Cardiac septum (tissue), 1 donor: Measurements from ENCODE around the gene CERT1. TPM values are rescaled to one million over a fixed set of nuclear protein-coding genes. Genes with fewer than 3 reads are reported as not detected.
"Not testable (repeated sequence)": the region's sequence is repeated elsewhere in the genome, so short reads cannot be mapped to it uniquely, and the experiment has no call there.

Experiments
- DNase-seq: peaks from one replicate; pipeline ENCODE4 v3.0.0-alpha.2; 2020; ENCODE audit warnings: low spot score
- intact Hi-C: fragments of 100-400 bp; cut with DNase I; formaldehyde crosslinking; loops from one replicate; pipeline ENCODE4 v1.14.0; 2022
- total RNA-seq: library from RNA; stranded (reverse); fragmentation: NEBNext Ultra II Directional; extraction: Animal tissue kit (Norgen Biotek cat#: 25700); gene quantifications from one replicate; pipeline ENCODE4 v1.2.1, GENCODE V29; 2021
- donor health status: DM: no; HTN: no; CAD: no.

The CERT1 gene
- total RNA-seq, 1 donor from 2014 or later, result 39.5 TPM

GRCh38 chr5:75334413-75334812 lies 177.0 kb downstream of the CERT1 start:
- intact Hi-C loops, result loop anchor here (10.0 kb wide), 1 partner anchor 340 kb away; no protein-coding TSS in a partner anchor
- not testable (repeated sequence) for DNase-seq

GRCh38 chr5:75333759-75334158 lies 177.7 kb downstream of the CERT1 start:
- intact Hi-C loops, result loop anchor here (10.0 kb wide), 1 partner anchor 341 kb away; no protein-coding TSS in a partner anchor
- DNase-seq, result not testable (repeated sequence)

DNA sequence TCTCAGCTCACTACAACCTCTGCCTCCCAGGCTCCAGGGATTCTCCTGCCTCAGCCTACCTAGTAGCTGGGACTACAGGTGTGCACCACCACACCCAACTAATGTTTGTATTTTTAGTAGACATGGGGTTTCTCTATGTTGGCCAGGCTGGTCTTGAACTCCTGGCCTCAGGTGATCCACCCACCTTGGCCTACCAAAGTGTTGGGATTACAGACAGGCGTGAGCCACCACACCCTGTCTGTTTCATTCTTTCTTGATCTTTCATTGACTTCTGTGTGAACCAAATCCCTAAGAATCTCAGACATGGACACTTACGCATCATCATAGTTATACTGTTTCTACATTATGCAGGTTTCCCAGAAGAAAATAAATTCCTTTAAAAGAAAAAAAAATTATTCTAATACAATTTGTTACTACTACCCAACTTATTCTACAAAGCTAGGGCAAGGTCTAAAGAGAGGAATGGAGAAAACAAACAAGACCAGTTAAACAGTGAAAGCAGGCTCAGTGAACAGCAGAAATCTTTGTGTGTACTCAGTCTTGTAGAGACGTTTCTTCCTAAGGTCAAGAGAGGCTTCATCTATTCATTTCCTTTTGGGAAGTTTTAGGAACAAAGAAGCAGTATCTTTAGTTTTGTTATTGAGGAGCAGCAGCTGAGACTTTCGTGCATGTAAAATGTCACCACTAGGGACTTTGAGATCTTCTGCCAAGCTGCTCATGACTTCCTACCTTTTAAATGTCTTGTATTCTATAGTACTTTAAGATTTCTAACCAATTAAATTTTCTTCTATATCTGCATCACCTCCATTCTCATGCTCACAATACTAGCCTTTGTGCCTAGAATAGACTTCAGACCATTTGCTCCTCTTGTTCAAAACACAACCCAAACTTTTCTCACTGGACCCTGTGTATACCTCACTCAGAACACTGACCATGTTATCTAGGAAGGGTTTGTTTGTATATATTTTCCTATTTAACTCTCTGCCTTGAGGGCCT lies 180.0 kb downstream of the CERT1 start:
- intact Hi-C loops, result loop anchor here (10.0 kb wide), 1 partner anchor 343 kb away; no protein-coding TSS in a partner anchor
- no peak for DNase-seq

DNA sequence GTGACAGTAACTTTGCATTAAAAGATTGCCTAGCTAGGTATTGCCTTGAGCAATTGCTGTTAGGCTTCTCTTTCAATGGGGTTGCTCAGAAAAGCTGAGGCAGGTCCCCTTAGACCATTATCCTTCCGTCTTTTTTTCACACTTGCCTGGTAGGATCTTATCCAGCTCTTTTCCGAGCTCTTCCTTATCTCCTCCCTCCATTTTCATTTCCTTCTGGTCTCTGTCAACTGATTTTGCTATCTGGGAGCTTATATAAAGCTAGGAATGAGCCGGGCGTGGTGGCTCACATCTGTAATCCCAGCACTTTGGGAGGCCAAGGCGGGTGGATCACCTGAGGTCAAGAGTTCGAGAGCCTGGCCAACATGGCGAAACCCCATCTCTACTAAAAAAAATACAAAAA lies 181.0 kb downstream of the CERT1 start:
- intact Hi-C loops, result loop anchor here (10.0 kb wide), 1 partner anchor 344 kb away; no protein-coding TSS in a partner anchor
- no peak for DNase-seq

Other genes starting within 250 kb of the CERT1 start
- gene HMGCR, start 174.4 kb downstream of the CERT1 start, total RNA-seq, result 12.6 TPM
- gene POLK, start 262 bp upstream of the CERT1 start, total RNA-seq, result 26.6 TPM
- gene ANKDD1B, start 99.8 kb upstream of the CERT1 start, total RNA-seq, result 0.38 TPM
- 3.8 TPM for gene POC5, start 205.8 kb upstream of the CERT1 start, total RNA-seq